Measurements from ENCODE around the gene SH3PXD2A.
A peak's percentile ranks its signal among the peaks of the same experiment; 100 is the strongest.

SH3PXD2A gene

DNA sequence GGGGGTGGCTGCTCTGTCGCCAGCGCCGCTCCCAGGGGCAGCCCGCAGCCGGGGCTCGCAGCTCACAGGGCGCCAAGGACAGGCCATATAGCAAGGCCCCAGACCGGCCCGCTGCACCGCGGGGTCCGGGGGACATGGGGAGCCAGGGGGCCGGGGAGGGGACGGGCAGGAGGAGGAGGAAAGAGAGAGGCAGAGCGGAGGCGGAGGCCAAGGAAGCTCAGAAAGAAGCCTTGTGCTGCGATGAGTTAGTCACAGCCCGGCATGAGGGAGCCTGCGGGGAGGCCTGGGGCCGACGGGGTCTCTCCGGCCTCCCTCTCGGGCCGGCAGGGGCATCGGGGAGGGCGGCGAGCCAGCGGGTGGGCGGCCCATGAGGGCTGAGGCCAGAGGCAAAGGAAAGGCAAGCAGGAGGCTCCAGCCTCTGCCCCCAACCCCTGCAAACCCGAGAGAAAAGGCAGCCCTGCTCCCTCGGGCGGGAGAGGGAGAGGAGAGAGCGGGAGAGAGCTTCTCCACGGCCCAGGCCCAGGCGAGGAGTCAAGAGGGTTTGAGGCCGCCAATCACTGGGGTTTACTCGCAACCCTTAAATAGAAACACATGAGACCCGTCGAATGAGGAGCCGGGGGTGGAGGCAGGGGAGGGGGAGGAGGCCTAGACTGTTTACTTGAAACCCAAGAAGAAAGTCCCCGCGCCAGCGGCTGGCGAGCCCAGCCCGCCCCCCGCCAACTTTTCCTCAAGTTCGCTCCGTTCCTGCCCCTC is 194.0 kb downstream of the SH3PXD2A start:
- Histone ChIP-seq H4K20me1 (ENCODE audit: insufficient read depth, low read length) (0 out of 2 replicates have a peak, but pooled peaks cover under 1% of the 10 kb centered on the region), H3K9me3 (ENCODE audit: insufficient read depth, low read length, severe bottlenecking) (no peaks in the 10 kb centered on the region), H3K27ac (ENCODE audit: low read length) (peak overlapping the region; percentile 83), H3K36me3 (ENCODE audit: insufficient read depth, low read length) (peaks cover 19% of the 10 kb centered on the region), H3K27me3 (ENCODE audit: insufficient read depth, low read length, poor library complexity) (no peaks in the 10 kb centered on the region), H3K9ac (ENCODE audit: low read depth, low read length) (peak overlapping the region; percentile 80), H2AFZ (ENCODE audit: low read depth, low read length) (peak overlapping the region; percentile 89), H3K4me3 (ENCODE audit: low read depth in 1 of 2, low read length in 2 of 2) (peak overlapping the region; percentile 79 to 89; a peak in 3 of 4 replicates), H3K4me2 (ENCODE audit: insufficient read depth, low read length) (peak overlapping the region; percentile 82), H3K79me2 (ENCODE audit: insufficient read depth, low read length) (peaks cover 52% of the 10 kb centered on the region), H3K4me1 (ENCODE audit: insufficient read depth, low read length) (peaks cover 23% of the 10 kb centered on the region)
- no peak for TF ChIP-seq EZH2 (IDR thresholded peaks at IDR 0.05; ENCODE audit: borderline replicate concordance, low read depth, low read length, severe bottlenecking)
- TF ChIP-seq, protein P1, sequence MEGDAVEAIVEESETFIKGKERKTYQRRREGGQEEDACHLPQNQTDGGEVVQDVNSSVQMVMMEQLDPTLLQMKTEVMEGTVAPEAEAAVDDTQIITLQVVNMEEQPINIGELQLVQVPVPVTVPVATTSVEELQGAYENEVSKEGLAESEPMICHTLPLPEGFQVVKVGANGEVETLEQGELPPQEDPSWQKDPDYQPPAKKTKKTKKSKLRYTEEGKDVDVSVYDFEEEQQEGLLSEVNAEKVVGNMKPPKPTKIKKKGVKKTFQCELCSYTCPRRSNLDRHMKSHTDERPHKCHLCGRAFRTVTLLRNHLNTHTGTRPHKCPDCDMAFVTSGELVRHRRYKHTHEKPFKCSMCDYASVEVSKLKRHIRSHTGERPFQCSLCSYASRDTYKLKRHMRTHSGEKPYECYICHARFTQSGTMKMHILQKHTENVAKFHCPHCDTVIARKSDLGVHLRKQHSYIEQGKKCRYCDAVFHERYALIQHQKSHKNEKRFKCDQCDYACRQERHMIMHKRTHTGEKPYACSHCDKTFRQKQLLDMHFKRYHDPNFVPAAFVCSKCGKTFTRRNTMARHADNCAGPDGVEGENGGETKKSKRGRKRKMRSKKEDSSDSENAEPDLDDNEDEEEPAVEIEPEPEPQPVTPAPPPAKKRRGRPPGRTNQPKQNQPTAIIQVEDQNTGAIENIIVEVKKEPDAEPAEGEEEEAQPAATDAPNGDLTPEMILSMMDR (IDR thresholded peaks at IDR 0.05; ENCODE audit: borderline replicate concordance, extremely low read depth, low read length, poor library complexity, severe bottlenecking): no peak
- peak; percentile 73 for ATAC-seq (ENCODE audit: insufficient read depth, low read depth)
- peak; percentile 86 for DNase-seq

DNA sequence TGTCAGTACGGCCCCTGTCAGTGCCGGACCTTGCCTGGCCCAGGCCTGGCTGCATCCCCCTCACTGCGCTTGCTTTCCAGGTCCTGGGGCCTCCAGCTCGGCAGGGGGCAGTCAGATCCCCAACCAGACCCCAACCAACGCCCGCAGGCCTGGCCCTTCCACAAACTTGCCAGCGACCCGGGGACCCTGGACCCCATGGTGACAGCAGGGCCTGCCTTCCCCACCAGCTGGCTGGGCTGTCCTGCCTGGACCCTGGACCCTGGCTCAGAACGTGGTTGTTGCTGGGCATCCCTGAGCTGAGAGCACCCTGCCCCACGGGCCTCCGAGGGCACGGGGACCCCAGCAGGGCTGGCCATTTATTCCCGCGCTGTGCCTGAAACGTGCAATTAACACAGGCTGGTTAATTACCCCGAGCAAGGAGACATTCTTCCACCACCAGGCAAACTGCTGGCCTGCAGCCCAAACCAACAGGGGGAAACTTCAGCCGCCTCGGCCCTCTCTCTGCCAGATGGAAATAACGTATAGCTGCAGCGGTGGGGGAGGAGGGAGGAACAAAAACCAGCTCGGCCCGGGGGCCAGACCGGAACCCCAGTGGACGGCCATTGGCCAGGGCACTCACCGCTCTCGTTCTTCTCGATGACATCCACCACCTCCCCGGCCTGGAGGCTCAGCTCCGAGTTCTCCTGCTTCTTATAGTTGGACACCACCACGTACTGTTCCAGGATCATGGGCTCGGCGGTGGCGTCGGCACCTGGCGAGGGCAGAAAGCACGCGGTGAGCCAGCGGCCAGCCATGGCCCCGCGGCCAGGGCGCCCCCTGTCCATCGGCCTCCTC is 194.8 kb downstream of the SH3PXD2A start:
- Histone ChIP-seq H3K4me3 (ENCODE audit: low read depth in 1 of 2, low read length in 2 of 2) (peak overlapping the region; percentile 79 to 89), H3K27me3 (ENCODE audit: insufficient read depth, low read length, poor library complexity) (no peaks in the 10 kb centered on the region), H3K9ac (ENCODE audit: low read depth, low read length) (peak overlapping the region; percentile 80), H3K4me1 (ENCODE audit: insufficient read depth, low read length) (peaks cover 23% of the 10 kb centered on the region), H4K20me1 (ENCODE audit: insufficient read depth, low read length) (no peaks in the 10 kb centered on the region), H3K27ac (ENCODE audit: low read length) (peak overlapping the region; percentile 83), H3K36me3 (ENCODE audit: insufficient read depth, low read length) (peaks cover 19% of the 10 kb centered on the region), H3K4me2 (ENCODE audit: insufficient read depth, low read length) (peak overlapping the region; percentile 82), H3K9me3 (ENCODE audit: insufficient read depth, low read length, severe bottlenecking) (no peaks in the 10 kb centered on the region), H3K79me2 (ENCODE audit: insufficient read depth, low read length) (peaks cover 52% of the 10 kb centered on the region), H2AFZ (ENCODE audit: low read depth, low read length) (peak overlapping the region; percentile 89)
- DNase-seq (peak; percentile 36), ATAC-seq (ENCODE audit: insufficient read depth, low read depth) (peak; percentile 10)
- TF ChIP-seq EZH2 (IDR thresholded peaks at IDR 0.05; ENCODE audit: borderline replicate concordance, low read depth, low read length, severe bottlenecking): no peak
- TF ChIP-seq, protein P1 (IDR thresholded peaks at IDR 0.05; ENCODE audit: borderline replicate concordance, extremely low read depth, low read length, poor library complexity, severe bottlenecking): peak; percentile 25

DNA sequence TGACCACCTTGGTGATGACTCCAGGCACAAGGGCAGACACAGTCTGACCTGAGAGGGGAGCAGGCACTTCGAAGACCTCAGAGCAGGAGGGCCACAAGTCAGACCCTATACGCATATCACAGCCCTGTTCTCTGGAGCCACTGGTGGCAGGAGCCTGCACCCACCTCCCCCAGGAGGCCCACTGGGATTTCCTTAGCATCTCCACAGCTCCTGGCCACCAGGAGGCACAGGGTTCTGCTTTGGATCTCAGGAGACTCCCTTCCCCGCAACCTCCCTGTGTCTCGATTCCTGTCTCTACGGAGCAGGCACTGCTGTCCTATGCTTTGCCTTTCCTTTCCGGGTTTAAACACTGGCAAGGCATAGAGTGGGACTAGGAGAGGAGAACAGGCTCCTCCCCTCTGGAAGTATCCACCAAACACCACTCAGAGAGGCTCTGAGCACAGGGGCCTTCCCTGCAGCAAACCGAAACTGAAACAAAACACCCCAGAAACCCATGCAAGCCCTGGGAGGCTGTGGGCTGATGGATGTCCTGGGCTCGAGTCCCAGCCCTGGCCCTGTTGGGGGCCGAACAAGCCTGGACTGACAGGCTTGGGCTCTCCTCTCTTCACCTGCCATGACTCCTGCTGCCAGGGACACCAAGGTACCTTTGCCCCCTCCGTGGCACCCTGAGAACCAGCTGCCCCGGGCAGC is 195.6 kb downstream of the SH3PXD2A start:
- TF ChIP-seq, protein P1 (IDR thresholded peaks at IDR 0.05; ENCODE audit: borderline replicate concordance, extremely low read depth, low read length, poor library complexity, severe bottlenecking): peak; percentile 20
- TF ChIP-seq EZH2 (IDR thresholded peaks at IDR 0.05; ENCODE audit: borderline replicate concordance, low read depth, low read length, severe bottlenecking): no peak
- Histone ChIP-seq H3K4me1 (ENCODE audit: insufficient read depth, low read length) (peaks cover 23% of the 10 kb centered on the region), H3K4me3 (ENCODE audit: low read depth in 1 of 2, low read length in 2 of 2) (peak overlapping the region; percentile 79 to 89), H4K20me1 (ENCODE audit: insufficient read depth, low read length) (peaks cover 2% of the 10 kb centered on the region; the same call in 1 of the 2 replicates), H3K4me2 (ENCODE audit: insufficient read depth, low read length) (peak overlapping the region; percentile 82), H3K27ac (ENCODE audit: low read length) (peak overlapping the region; percentile 83), H3K27me3 (ENCODE audit: insufficient read depth, low read length, poor library complexity) (no peaks in the 10 kb centered on the region), H3K9ac (ENCODE audit: low read depth, low read length) (peak overlapping the region; percentile 80), H3K79me2 (ENCODE audit: insufficient read depth, low read length) (peaks cover 54% of the 10 kb centered on the region), H3K9me3 (ENCODE audit: insufficient read depth, low read length, severe bottlenecking) (no peaks in the 10 kb centered on the region), H2AFZ (ENCODE audit: low read depth, low read length) (peak overlapping the region; percentile 89), H3K36me3 (ENCODE audit: insufficient read depth, low read length) (peaks cover 21% of the 10 kb centered on the region)
- DNase-seq (peak; percentile 87), ATAC-seq (ENCODE audit: insufficient read depth, low read depth) (peak; percentile 93)

All from DND-41 (cell line).